OCI-LY7 (cell line): Measurements from ENCODE around the gene IFI27L1. TPM values are rescaled to one million over a fixed set of nuclear protein-coding genes. Genes with fewer than 3 reads are reported as not detected.

Experiments
- BruUV-seq: library from RNA; stranded (reverse); fragments of 400-500 nt; replicated peaks from 2 replicates; lab custom pipeline; 2021; lab: Mats Ljungman, UMichigan
- CTCF ChIA-PET: fragments of 300-600 bp; sonication (Branson Sonifier 250); formaldehyde crosslinking; loops from one replicate; lab custom pipeline; 2022; ENCODE audit warnings: antibody characterized with exemption; ENCODE audit not compliant: unreplicated experiment; lab: Charles Lee
- POLR2A ChIA-PET: fragments of 300-600 bp; sonication (Branson Sonifier 250); formaldehyde crosslinking; loops from one replicate; lab custom pipeline; 2022; ENCODE audit warnings: antibody characterized with exemption; lab: Charles Lee
- DNase-seq: peaks from one replicate; pipeline ENCODE4 v3.0.0-alpha.2; 2015; ENCODE audit warnings: low spot score
- H2AFZ ChIP-seq: fragments of 200-600 bp; sonication (generic), shearing (Covaris generic); 2 replicates; pipeline ENCODE4 v1.6.1; 2014; ENCODE audit warnings: mild to moderate bottlenecking, antibody characterized with exemption, low read length, moderate library complexity
- H3K27ac ChIP-seq: fragments of 200-600 bp; sonication (generic); 2 replicates; pipeline ENCODE4 v1.5.1; 2014; ENCODE audit warnings: mixed run types, low read depth, mild to moderate bottlenecking, moderate library complexity, low read length, inconsistent platforms; ENCODE audit not compliant: poor library complexity, severe bottlenecking
- H3K36me3 ChIP-seq: fragments of 200-600 bp; sonication (generic); 2 replicates; pipeline ENCODE4 v1.6.1; 2014; ENCODE audit warnings: mild to moderate bottlenecking, antibody characterized with exemption, low read length, moderate library complexity, mixed read lengths; ENCODE audit not compliant: insufficient read depth
- H3K4me1 ChIP-seq: fragments of 200-600 bp; sonication (generic); 2 replicates; pipeline ENCODE4 v1.5.1; 2014; ENCODE audit warnings: mild to moderate bottlenecking, low read length; ENCODE audit not compliant: insufficient read depth, poor library complexity, severe bottlenecking
- H3K4me2 ChIP-seq: fragments of 200-600 bp; sonication (generic); 2 replicates; pipeline ENCODE4 v1.6.1; 2014; ENCODE audit warnings: mild to moderate bottlenecking, low read length
- H3K4me3 ChIP-seq: fragments of 200-600 bp; sonication (generic); 2 replicates; pipeline ENCODE4 v1.5.1; 2014; ENCODE audit warnings: mild to moderate bottlenecking, low read depth, low read length; ENCODE audit not compliant: poor library complexity, severe bottlenecking
- H3K79me2 ChIP-seq: fragments of 200-600 bp; sonication (generic); 2 replicates; pipeline ENCODE4 v1.6.1; 2016; ENCODE audit warnings: low read depth, mild to moderate bottlenecking, low read length, moderate library complexity, mixed read lengths; ENCODE audit not compliant: insufficient read depth
- H3K9me2 ChIP-seq: fragments of 200-600 bp; sonication (generic); 2 replicates; pipeline ENCODE4 v1.6.1; 2016; ENCODE audit warnings: mild to moderate bottlenecking, low read length, mixed read lengths; ENCODE audit not compliant: insufficient read depth
- H3K9me3 ChIP-seq: fragments of 200-600 bp; sonication (generic); 2 replicates; pipeline ENCODE4 v1.6.1; 2014; ENCODE audit warnings: mild to moderate bottlenecking, mixed run types, low read length, mixed read lengths
- H4K20me1 ChIP-seq: fragments of 200-600 bp; sonication (generic); 2 replicates; pipeline ENCODE4 v1.6.1; 2014; ENCODE audit warnings: mild to moderate bottlenecking, antibody characterized with exemption, low read length, moderate library complexity, mixed read lengths; ENCODE audit not compliant: insufficient read depth
- CTCF ChIP-seq: fragments of 200-600 bp; sonication (generic); conservative IDR thresholded peaks from 2 replicates; pipeline ENCODE4 v1.5.1; 2014; ENCODE audit warnings: mild to moderate bottlenecking, antibody characterized with exemption, low read length, moderate library complexity, mixed read lengths
- EZH2phosphoT487 ChIP-seq: fragments of 200-600 bp; sonication (generic); IDR thresholded peaks from 2 replicates; pipeline ENCODE4 v1.6.1; 2018; ENCODE audit warnings: low read depth, borderline replicate concordance, mild to moderate bottlenecking, mixed run types, antibody characterized with exemption, low read length, moderate library complexity, mixed read lengths
- intact Hi-C: fragments of 100-400 bp; cut with micrococcal nuclease; formaldehyde crosslinking; loops from one replicate; pipeline ENCODE4 v1.10.0; 2022; ENCODE audit not compliant: unreplicated experiment
- total RNA-seq, 2 experiments: library from RNA; depleted of rRNA in 1 of 2; stranded (reverse); fragments of >200 nt in 1 of 2; shearing (Covaris generic) in 1 of 2; gene quantifications; 2 replicates each; pipeline ENCODE4 v1.2.3, GENCODE V29; 2014 to 2022

IFI27L1 gene
- total RNA-seq, 2 experiments from 2014 or later = 49.0 to 61.5 TPM

- no peak overlapping the region for H2AFZ ChIP-seq
- ChIA-PET POLR2A (no interaction called here), CTCF (no interaction called here)
- H4K20me1 ChIP-seq = no peaks in the 10 kb centered on the region
- no peak for DNase-seq
- H3K9me2 ChIP-seq = no peaks in the 10 kb centered on the region
- no peaks in the 10 kb centered on the region for H3K79me2 ChIP-seq
- H3K27ac ChIP-seq = no peak overlapping the region
- H3K4me3 ChIP-seq = no peak overlapping the region
- BruUV-seq = no TSS peak
- no peak overlapping the region for H3K4me2 ChIP-seq
- TF ChIP-seq EZH2phosphoT487 = no peak
- peaks cover 77% of the 10 kb centered on the region for H3K36me3 ChIP-seq
- intact Hi-C loops = no loop called here
- H3K9me3 ChIP-seq = no peaks in the 10 kb centered on the region
- H3K4me1 ChIP-seq = no peaks in the 10 kb centered on the region
Measured at GRCh38 chr14:94050231-94050880, 30.8 kb upstream of the IFI27L1 start.

- Histone ChIP-seq H3K4me1 (no peaks in the 10 kb centered on the region), H3K36me3 (peaks cover 85% of the 10 kb centered on the region), H3K4me3 (no peak overlapping the region), H3K9me3 (no peaks in the 10 kb centered on the region), H3K27ac (no peak overlapping the region), H3K79me2 (no peaks in the 10 kb centered on the region), H2AFZ (no peak overlapping the region), H4K20me1 (no peaks in the 10 kb centered on the region), H3K4me2 (no peak overlapping the region), H3K9me2 (no peaks in the 10 kb centered on the region)
- BruUV-seq = no TSS peak
- DNase-seq = peak; percentile 22
- ChIA-PET POLR2A (no interaction called here), CTCF (interaction anchor here (1.2 kb wide), 1 partner anchor 86 kb away, joined by 4 read pairs; no protein-coding TSS in a partner anchor)
- intact Hi-C loops = no loop called here
- TF ChIP-seq CTCF (peak; percentile 68), EZH2phosphoT487 (no peak)
Measured at GRCh38 chr14:94051115-94051514, 30.0 kb upstream of the IFI27L1 start.

- H2AFZ ChIP-seq = no peak overlapping the region
- H3K27ac ChIP-seq = no peak overlapping the region
- H3K4me2 ChIP-seq = no peak overlapping the region
- H3K36me3 ChIP-seq = peaks cover 92% of the 10 kb centered on the region
- DNase-seq = no peak
- H3K9me3 ChIP-seq = no peaks in the 10 kb centered on the region
- H3K4me3 ChIP-seq = no peak overlapping the region
- no TSS peak for BruUV-seq
- H3K9me2 ChIP-seq = no peaks in the 10 kb centered on the region
- no peaks in the 10 kb centered on the region for H3K4me1 ChIP-seq
- intact Hi-C loops = no loop called here
- no peaks in the 10 kb centered on the region for H4K20me1 ChIP-seq
- CTCF ChIA-PET = interaction anchor here (1.2 kb wide), 1 partner anchor 85 kb away, joined by 4 read pairs; no protein-coding TSS in a partner anchor
- H3K79me2 ChIP-seq = no peaks in the 10 kb centered on the region
- TF ChIP-seq CTCF (no peak), EZH2phosphoT487 (no peak)
- POLR2A ChIA-PET = no interaction called here
Measured at GRCh38 chr14:94051779-94052178, 29.3 kb upstream of the IFI27L1 start.
